Karpas-422 (cell line): ENCODE data around the gene STK24. TPM values are rescaled to one million over a fixed set of nuclear protein-coding genes. Genes with fewer than 3 reads are reported as not detected.

ENCODE experiments used
- DNase-seq: peaks from one replicate; pipeline ENCODE4 v3.0.0-alpha.2; 2015
- H2AFZ ChIP-seq: fragments of 200-600 bp; sonication (generic); 2 replicates; pipeline ENCODE4 v1.6.1; 2014; ENCODE audit warnings: antibody characterized with exemption, low read length, mixed read lengths
- H3K27ac ChIP-seq: fragments of 200-600 bp; sonication (generic); 2 replicates; pipeline ENCODE4 v1.5.1; 2014; ENCODE audit warnings: mild to moderate bottlenecking, low read length, moderate library complexity
- H3K27me3 ChIP-seq: fragments of 200-600 bp; sonication (generic); 2 replicates; pipeline ENCODE4 v1.6.1; 2014; ENCODE audit warnings: low read length, mixed read lengths
- H3K36me3 ChIP-seq: fragments of 200-600 bp; sonication (generic); 2 replicates; pipeline ENCODE4 v1.6.1; 2014; ENCODE audit warnings: low read length, mixed read lengths; ENCODE audit not compliant: insufficient read depth
- H3K4me1 ChIP-seq: fragments of 200-600 bp; sonication (generic); 2 replicates; pipeline ENCODE4 v1.6.1; 2014; ENCODE audit warnings: mild to moderate bottlenecking, low read length, mixed read lengths
- H3K4me2 ChIP-seq: fragments of 200-600 bp; sonication (generic); 2 replicates; pipeline ENCODE4 v1.6.1; 2014; ENCODE audit warnings: low read length, low read depth, mild to moderate bottlenecking; ENCODE audit not compliant: poor library complexity, severe bottlenecking
- H3K4me3 ChIP-seq: fragments of 200-600 bp; sonication (generic); 2 replicates; pipeline ENCODE4 v1.5.1; 2014; ENCODE audit warnings: mild to moderate bottlenecking, antibody characterized with exemption, low read length, mixed read lengths
- H3K79me2 ChIP-seq: fragments of 200-600 bp; sonication (generic); 2 replicates; pipeline ENCODE4 v1.6.1; 2014; ENCODE audit warnings: mild to moderate bottlenecking, low read length, mixed read lengths
- H3K9ac ChIP-seq: fragments of 200-600 bp; sonication (generic); 2 replicates; pipeline ENCODE4 v1.6.0; 2014; ENCODE audit warnings: low read length
- H3K9me2 ChIP-seq: fragments of 200-600 bp; sonication (generic), shearing (Covaris generic); replicated peaks from 2 replicates; pipeline ENCODE4 v1.6.0; 2014; ENCODE audit warnings: mild to moderate bottlenecking, low read length, moderate library complexity; ENCODE audit not compliant: insufficient read depth
- H3K9me3 ChIP-seq: fragments of 300-700, 200-600 bp; sonication (generic); 2 replicates; pipeline ENCODE4 v1.6.1; 2014; ENCODE audit warnings: low read length, mixed read lengths
- H4K20me1 ChIP-seq: fragments of 200-600 bp; sonication (generic); 2 replicates; pipeline ENCODE4 v1.6.1; 2014; ENCODE audit warnings: mild to moderate bottlenecking, antibody characterized with exemption, low read length, low read depth; ENCODE audit not compliant: insufficient read depth
- total RNA-seq: library from RNA; depleted of rRNA; stranded (reverse); fragments of >200 nt; shearing (Covaris generic); gene quantifications from 2 replicates; pipeline ENCODE4 v1.2.3, GENCODE V29; 2014; ENCODE audit warnings: low replicate concordance

Gene STK24
- total RNA-seq, 1 experiment from 2014 or later = 107 TPM

GRCh38 chr13:98522371-98522770 lies 54.5 kb downstream of the STK24 start:
- Histone ChIP-seq H3K9me2 (no peaks in the 10 kb centered on the region), H2AFZ (no peak overlapping the region), H3K27ac (no peak overlapping the region), H3K9me3 (no peaks in the 10 kb centered on the region), H3K27me3 (no peaks in the 10 kb centered on the region), H3K4me3 (no peak overlapping the region), H4K20me1 (peaks cover 57% of the 10 kb centered on the region), H3K4me1 (peaks cover 38% of the 10 kb centered on the region), H3K79me2 (peaks cover 100% of the 10 kb centered on the region), H3K4me2 (no peak overlapping the region), H3K9ac (no peak overlapping the region), H3K36me3 (peaks cover 5% of the 10 kb centered on the region; the same call in 1 of the 2 replicates)
- DNase-seq = no peak

- Histone ChIP-seq H3K4me1 (peaks cover 39% of the 10 kb centered on the region), H3K36me3 (peaks cover 5% of the 10 kb centered on the region; the same call in 1 of the 2 replicates), H4K20me1 (peaks cover 54% of the 10 kb centered on the region), H3K4me3 (no peak overlapping the region), H3K9ac (no peak overlapping the region), H3K4me2 (no peak overlapping the region), H3K9me3 (no peaks in the 10 kb centered on the region), H2AFZ (no peak overlapping the region), H3K79me2 (peaks cover 100% of the 10 kb centered on the region), H3K27ac (no peak overlapping the region), H3K27me3 (no peaks in the 10 kb centered on the region), H3K9me2 (no peaks in the 10 kb centered on the region)
- DNase-seq = no peak
These were observed 55.3 kb downstream of the STK24 start for GRCh38 chr13:98521461-98522247.

DNA sequence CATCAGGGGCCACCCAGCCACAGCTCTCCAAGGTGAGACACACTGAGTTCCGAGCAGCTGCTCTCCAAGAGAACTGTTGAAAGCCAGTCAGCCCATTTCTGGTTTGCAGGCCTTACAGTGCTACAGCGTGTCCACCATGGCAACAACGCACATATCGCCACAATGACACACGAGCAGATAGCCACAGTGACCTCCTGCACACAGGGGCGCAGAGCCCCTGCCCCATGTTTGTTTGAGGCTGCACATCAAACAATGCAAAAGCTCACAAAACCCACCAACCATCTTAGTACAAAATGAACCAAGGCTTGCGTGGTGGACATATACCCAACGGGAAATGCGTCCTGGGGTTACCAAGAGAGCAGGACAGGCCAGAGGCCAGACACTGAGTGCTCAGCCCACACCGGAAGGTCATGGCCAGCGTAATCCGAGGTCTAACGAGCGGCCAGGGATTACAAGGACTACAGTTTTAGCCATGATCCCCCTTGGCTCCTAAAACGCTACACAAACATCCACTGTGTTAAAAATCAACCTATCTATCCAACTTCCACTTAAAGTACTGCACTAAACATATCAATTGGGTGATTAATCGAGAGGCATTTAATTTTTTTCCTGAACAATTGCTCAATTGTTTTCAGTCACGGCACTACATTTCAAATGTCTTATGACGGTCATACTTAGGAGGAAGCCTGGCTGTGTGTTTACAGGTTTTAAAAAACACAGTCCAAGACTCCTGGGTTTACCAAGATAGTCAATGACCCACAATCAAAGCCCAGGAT lies 56.0 kb downstream of the STK24 start:
- no peak for DNase-seq
- no peaks in the 10 kb centered on the region for H3K27me3 ChIP-seq
- H3K36me3 ChIP-seq = peaks cover 5% of the 10 kb centered on the region; the same call in 1 of the 2 replicates
- H3K9ac ChIP-seq = no peak overlapping the region
- H3K4me3 ChIP-seq = no peak overlapping the region
- no peak overlapping the region for H3K4me2 ChIP-seq
- peaks cover 100% of the 10 kb centered on the region for H3K79me2 ChIP-seq
- H3K9me2 ChIP-seq = no peaks in the 10 kb centered on the region
- peaks cover 54% of the 10 kb centered on the region for H4K20me1 ChIP-seq
- no peaks in the 10 kb centered on the region for H3K9me3 ChIP-seq
- no peak overlapping the region for H3K27ac ChIP-seq
- no peak overlapping the region for H2AFZ ChIP-seq
- H3K4me1 ChIP-seq = peaks cover 42% of the 10 kb centered on the region

- Histone ChIP-seq H3K4me2 (no peak overlapping the region), H4K20me1 (peaks cover 54% of the 10 kb centered on the region), H3K9me2 (no peaks in the 10 kb centered on the region), H3K27me3 (no peaks in the 10 kb centered on the region), H3K4me3 (no peak overlapping the region), H3K27ac (no peak overlapping the region), H3K4me1 (peaks cover 42% of the 10 kb centered on the region), H3K9me3 (no peaks in the 10 kb centered on the region), H2AFZ (no peak overlapping the region), H3K36me3 (peaks cover 5% of the 10 kb centered on the region; the same call in 1 of the 2 replicates), H3K9ac (no peak overlapping the region), H3K79me2 (peaks cover 100% of the 10 kb centered on the region)
- no peak for DNase-seq
These were observed 56.9 kb downstream of the STK24 start for GRCh38 chr13:98519976-98520375.

GRCh38 chr13:98517576-98518310 lies 59.2 kb downstream of the STK24 start:
- H3K9ac ChIP-seq = no peak overlapping the region
- no peaks in the 10 kb centered on the region for H3K9me2 ChIP-seq
- peaks cover 50% of the 10 kb centered on the region for H3K4me1 ChIP-seq
- H4K20me1 ChIP-seq = peaks cover 39% of the 10 kb centered on the region
- H3K79me2 ChIP-seq = peaks cover 100% of the 10 kb centered on the region
- no peak overlapping the region for H3K27ac ChIP-seq
- H3K4me3 ChIP-seq = no peak overlapping the region
- no peaks in the 10 kb centered on the region for H3K27me3 ChIP-seq
- DNase-seq = no peak
- peaks cover 5% of the 10 kb centered on the region; the same call in 1 of the 2 replicates for H3K36me3 ChIP-seq
- no peaks in the 10 kb centered on the region for H3K9me3 ChIP-seq
- no peak overlapping the region for H3K4me2 ChIP-seq
- H2AFZ ChIP-seq = no peak overlapping the region

DNA sequence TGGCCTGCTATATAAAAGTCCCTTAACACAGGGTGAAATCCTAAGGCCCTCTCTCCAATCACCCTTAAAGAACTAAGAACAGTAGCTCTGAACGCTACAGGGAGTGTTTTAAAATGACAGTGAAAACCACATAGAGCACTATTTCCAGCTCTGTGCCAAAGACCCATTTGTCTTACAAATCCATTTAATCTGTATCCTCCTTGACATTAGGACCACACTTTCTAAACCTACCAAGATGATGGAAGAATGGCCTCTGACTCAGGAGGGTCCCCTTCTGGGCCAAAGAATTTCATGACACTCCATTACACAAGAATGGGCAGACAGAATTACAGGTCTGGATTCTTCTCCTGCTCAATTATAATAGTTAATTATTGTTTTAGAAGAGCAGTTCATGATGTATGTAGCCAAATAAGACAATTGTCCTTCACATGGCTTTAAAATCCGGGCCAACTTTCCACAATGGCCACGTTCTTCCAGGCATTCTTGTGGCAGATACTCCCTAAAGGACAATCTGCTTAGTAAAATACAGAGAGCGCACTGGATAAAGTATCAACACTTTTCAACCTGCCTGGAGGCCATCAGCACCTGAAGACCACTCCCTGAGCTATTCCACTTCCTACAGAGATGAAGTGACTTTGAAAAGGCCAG lies 61.0 kb downstream of the STK24 start:
- no peak overlapping the region for H3K9ac ChIP-seq
- H3K4me1 ChIP-seq = peaks cover 66% of the 10 kb centered on the region
- H3K27ac ChIP-seq = peak overlapping the region; percentile 27; the same call in 1 of the 2 replicates
- H3K4me3 ChIP-seq = no peak overlapping the region
- no peak overlapping the region for H3K4me2 ChIP-seq
- H4K20me1 ChIP-seq = peaks cover 30% of the 10 kb centered on the region
- DNase-seq = no peak
- H3K9me2 ChIP-seq = no peaks in the 10 kb centered on the region
- peaks cover 5% of the 10 kb centered on the region; the same call in 1 of the 2 replicates for H3K36me3 ChIP-seq
- H3K9me3 ChIP-seq = no peaks in the 10 kb centered on the region
- no peak overlapping the region for H2AFZ ChIP-seq
- no peaks in the 10 kb centered on the region for H3K27me3 ChIP-seq
- peaks cover 100% of the 10 kb centered on the region for H3K79me2 ChIP-seq

DNA sequence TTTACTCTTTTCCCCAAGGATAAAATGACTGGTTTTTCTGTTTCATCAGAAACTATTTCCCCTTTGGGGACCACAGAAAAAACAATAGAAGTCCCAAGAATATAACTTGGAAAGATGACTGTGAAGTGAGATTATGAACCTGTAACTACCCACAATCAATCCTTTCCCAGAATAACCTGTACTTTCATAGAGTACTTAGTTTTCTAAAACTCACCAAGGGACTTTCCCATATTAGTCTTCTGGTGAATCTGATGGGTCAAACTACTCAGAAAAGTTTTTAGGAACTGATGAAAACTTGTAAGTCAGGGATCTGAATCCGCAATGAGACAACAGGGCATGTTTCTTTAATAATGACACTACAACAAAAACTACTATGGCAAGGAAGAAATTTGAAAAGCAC lies 62.6 kb downstream of the STK24 start:
- H3K9ac ChIP-seq = no peak overlapping the region
- H3K4me1 ChIP-seq = peaks cover 69% of the 10 kb centered on the region
- no peak overlapping the region for H3K4me3 ChIP-seq
- H3K9me3 ChIP-seq = no peaks in the 10 kb centered on the region
- H3K79me2 ChIP-seq = peaks cover 100% of the 10 kb centered on the region
- H2AFZ ChIP-seq = no peak overlapping the region
- no peak for DNase-seq
- no peaks in the 10 kb centered on the region for H3K9me2 ChIP-seq
- no peaks in the 10 kb centered on the region for H3K27me3 ChIP-seq
- no peak overlapping the region for H3K4me2 ChIP-seq
- H3K27ac ChIP-seq = no peak overlapping the region
- H3K36me3 ChIP-seq = no peaks in the 10 kb centered on the region; the same call in 1 of the 2 replicates
- peaks cover 25% of the 10 kb centered on the region for H4K20me1 ChIP-seq
